Measurements from ENCODE around the gene RALGDS. TPM values are rescaled to one million over a fixed set of nuclear protein-coding genes. Genes with fewer than 3 reads are reported as not detected.

RALGDS gene
- total and polyA plus RNA-seq, 2 of the 13 experiments (the other 11 are each of a cell fraction or from before 2014, with no cell fraction given) = 12.9 to 25.5 TPM

GRCh38 chr9:133147412-133148198, 26.6 kb upstream of the RALGDS start (continued):
- TF ChIP-seq, protein P1, sequence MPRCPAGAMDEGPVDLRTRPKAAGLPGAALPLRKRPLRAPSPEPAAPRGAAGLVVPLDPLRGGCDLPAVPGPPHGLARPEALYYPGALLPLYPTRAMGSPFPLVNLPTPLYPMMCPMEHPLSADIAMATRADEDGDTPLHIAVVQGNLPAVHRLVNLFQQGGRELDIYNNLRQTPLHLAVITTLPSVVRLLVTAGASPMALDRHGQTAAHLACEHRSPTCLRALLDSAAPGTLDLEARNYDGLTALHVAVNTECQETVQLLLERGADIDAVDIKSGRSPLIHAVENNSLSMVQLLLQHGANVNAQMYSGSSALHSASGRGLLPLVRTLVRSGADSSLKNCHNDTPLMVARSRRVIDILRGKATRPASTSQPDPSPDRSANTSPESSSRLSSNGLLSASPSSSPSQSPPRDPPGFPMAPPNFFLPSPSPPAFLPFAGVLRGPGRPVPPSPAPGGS (CRISPR knock-in tag; IDR thresholded peaks at IDR 0.05) = no peak
- no peak for TF ChIP-seq SMARCE1 (IDR thresholded peaks at IDR 0.05; ENCODE audit: borderline replicate concordance)
- TF ChIP-seq ZKSCAN5 (CRISPR knock-in tag; IDR thresholded peaks at IDR 0.05) = no peak
- no peak for TF ChIP-seq ZNF780A (CRISPR knock-in tag; IDR thresholded peaks at IDR 0.05)
- TF ChIP-seq, protein P2, sequence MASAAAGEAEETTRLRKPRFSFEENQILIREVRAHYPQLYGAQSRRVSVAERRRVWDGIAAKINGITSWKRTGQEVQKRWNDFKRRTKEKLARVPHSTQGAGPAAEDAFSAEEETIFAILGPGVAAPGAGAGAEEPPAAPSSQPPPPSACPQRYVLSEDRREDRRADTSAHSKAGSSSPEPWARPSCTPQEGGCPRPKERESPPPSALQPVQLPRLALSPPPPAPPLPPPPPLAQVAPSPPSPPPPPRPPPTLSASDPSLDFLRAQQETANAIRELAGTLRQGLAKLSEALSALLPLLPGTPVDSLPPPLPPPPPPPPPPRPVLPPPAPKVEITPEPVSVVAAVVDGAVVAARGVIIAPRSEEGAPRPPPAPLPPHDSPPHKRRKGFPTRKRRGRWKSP (CRISPR knock-in tag; IDR thresholded peaks at IDR 0.05) = no peak
- TF ChIP-seq RCOR2 (CRISPR knock-in tag; IDR thresholded peaks at IDR 0.05) = no peak
- TF ChIP-seq ZNF777 (CRISPR knock-in tag; IDR thresholded peaks at IDR 0.05) = no peak
- 0 out of 2 replicates have a peak, but pooled peaks have one; percentile 14 for TF ChIP-seq NRL (CRISPR knock-in tag; IDR thresholded peaks at IDR 0.05; ENCODE audit: borderline replicate concordance)
- TF ChIP-seq ZNF619 (CRISPR knock-in tag; IDR thresholded peaks at IDR 0.05) = no peak
- 0 out of 2 replicates have a peak, but pooled peaks have one; percentile 29 for TF ChIP-seq ZNF331 (CRISPR knock-in tag; IDR thresholded peaks at IDR 0.05)
- TF ChIP-seq ZNF629 (CRISPR knock-in tag; conservative IDR thresholded peaks at IDR 0.05) = no peak
- TF ChIP-seq POLR2A (IDR thresholded peaks at IDR 0.05; ENCODE audit: insufficient read depth in 1 of 2, low read depth in 2 of 2, low read length in 2 of 2) = 0 out of 4 replicates have a peak, but pooled peaks of 1 of the 2 experiments have one; percentile 25
- TF ChIP-seq PRDM10 (CRISPR knock-in tag; IDR thresholded peaks at IDR 0.05; ENCODE audit: low read depth) = no peak
- peak; percentile 54; the same call in 1 of the 3 replicates for TF ChIP-seq MXI1 (IDR thresholded peaks at IDR 0.05; ENCODE audit: borderline replicate concordance, low read depth, low read length)
- TF ChIP-seq ETV6 (CRISPR knock-in tag; conservative IDR thresholded peaks at IDR 0.05) = no peak
- no peak for TF ChIP-seq KDM5A (IDR thresholded peaks at IDR 0.05; ENCODE audit: borderline replicate concordance, low read length)
- TF ChIP-seq KLF15 (CRISPR knock-in tag; IDR thresholded peaks at IDR 0.05; ENCODE audit: borderline replicate concordance) = no peak
- no peak for TF ChIP-seq ZNF766 (CRISPR knock-in tag; IDR thresholded peaks at IDR 0.05; ENCODE audit: borderline replicate concordance)
- TF ChIP-seq, protein P3, sequence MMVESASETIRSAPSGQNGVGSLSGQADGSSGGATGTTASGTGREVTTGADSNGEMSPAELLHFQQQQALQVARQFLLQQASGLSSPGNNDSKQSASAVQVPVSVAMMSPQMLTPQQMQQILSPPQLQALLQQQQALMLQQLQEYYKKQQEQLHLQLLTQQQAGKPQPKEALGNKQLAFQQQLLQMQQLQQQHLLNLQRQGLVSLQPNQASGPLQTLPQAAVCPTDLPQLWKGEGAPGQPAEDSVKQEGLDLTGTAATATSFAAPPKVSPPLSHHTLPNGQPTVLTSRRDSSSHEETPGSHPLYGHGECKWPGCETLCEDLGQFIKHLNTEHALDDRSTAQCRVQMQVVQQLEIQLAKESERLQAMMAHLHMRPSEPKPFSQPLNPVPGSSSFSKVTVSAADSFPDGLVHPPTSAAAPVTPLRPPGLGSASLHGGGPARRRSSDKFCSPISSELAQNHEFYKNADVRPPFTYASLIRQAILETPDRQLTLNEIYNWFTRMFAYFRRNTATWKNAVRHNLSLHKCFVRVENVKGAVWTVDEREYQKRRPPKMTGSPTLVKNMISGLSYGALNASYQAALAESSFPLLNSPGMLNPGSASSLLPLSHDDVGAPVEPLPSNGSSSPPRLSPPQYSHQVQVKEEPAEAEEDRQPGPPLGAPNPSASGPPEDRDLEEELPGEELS (CRISPR knock-in tag; IDR thresholded peaks at IDR 0.05) = no peak
- TF ChIP-seq, protein P4, sequence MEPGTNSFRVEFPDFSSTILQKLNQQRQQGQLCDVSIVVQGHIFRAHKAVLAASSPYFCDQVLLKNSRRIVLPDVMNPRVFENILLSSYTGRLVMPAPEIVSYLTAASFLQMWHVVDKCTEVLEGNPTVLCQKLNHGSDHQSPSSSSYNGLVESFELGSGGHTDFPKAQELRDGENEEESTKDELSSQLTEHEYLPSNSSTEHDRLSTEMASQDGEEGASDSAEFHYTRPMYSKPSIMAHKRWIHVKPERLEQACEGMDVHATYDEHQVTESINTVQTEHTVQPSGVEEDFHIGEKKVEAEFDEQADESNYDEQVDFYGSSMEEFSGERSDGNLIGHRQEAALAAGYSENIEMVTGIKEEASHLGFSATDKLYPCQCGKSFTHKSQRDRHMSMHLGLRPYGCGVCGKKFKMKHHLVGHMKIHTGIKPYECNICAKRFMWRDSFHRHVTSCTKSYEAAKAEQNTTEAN (CRISPR knock-in tag; conservative IDR thresholded peaks at IDR 0.05) = no peak
